Measurements from ENCODE around the gene USF3. TPM values are rescaled to one million over a fixed set of nuclear protein-coding genes. Genes with fewer than 3 reads are reported as not detected.

USF3 gene
- total RNA-seq, 1 experiment from 2014 or later = 13.5 TPM

DNA sequence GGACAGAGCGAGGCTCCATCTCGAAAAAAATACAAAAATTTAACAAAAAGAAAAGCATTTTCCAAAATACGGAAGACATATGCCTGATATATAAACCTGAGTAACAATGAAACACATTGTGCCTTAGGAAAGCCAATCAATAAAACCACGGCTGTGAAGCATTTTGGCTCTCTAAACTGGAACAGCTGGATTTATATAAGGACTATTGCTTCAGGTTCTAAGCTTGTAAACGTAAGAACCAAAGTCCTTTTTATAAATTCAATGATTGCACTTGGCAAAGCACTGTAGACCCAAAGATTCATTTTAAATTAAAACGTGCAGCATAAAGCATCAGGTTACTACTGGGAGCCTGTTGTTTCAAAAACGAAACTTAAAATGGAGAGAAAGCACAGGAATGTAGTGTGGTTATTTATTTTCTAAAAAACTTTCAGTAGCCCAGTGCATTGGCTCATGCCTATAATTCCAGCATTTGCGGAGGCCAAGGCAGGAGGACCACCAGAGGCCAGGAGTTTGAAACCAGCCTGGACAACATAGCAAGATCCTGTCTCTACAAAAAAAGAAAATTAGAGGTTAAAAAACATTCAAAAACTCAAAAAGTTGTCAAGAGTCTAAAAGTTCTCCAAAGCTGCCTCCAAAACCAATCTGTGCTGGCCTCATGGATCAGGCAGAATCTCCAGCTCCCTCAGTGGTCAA lies 61.5 kb downstream of the USF3 start:
- no peak overlapping the region for H3K9ac ChIP-seq (ENCODE audit: low read length)
- H3K9me3 ChIP-seq (ENCODE audit: control insufficient read depth in 1 of 2, insufficient read depth in 1 of 2, low read depth in 1 of 2, low read length in 2 of 2) = no peaks in the 10 kb centered on the region
- ATAC-seq (no peak), DNase-seq (ENCODE audit: low read depth, low spot score) (no peak)
- no peaks in the 10 kb centered on the region for H3K27me3 ChIP-seq (ENCODE audit: insufficient read depth, low read length)
- H3K4me1 ChIP-seq (ENCODE audit: control insufficient read depth in 1 of 2, insufficient read depth in 2 of 2, low read length in 2 of 2) = no peaks in the 10 kb centered on the region
- no peaks in the 10 kb centered on the region for H3K9me2 ChIP-seq (ENCODE audit: insufficient read depth)
- no peaks in the 10 kb centered on the region for H3K36me3 ChIP-seq (ENCODE audit: control insufficient read depth in 1 of 2, insufficient read depth in 2 of 2, low read length in 2 of 2)
- intact Hi-C loops (cut with micrococcal nuclease) = no loop called here
- no peaks in the 10 kb centered on the region for H3K79me2 ChIP-seq (ENCODE audit: insufficient read depth, low read length)
- no peak overlapping the region for H3K4me3 ChIP-seq (replicated peaks in 1 of 2; ENCODE audit: low read depth in 1 of 2, low read length in 2 of 2)
- POLR2A ChIA-PET = no interaction called here
- no peak overlapping the region for H3K27ac ChIP-seq (ENCODE audit: low read depth, low read length)
- no peaks in the 10 kb centered on the region for H4K20me1 ChIP-seq (ENCODE audit: insufficient read depth)
- TF ChIP-seq CEBPB (IDR thresholded peaks at IDR 0.05; ENCODE audit: low read depth) (no peak), YY1 (IDR thresholded peaks at IDR 0.05; ENCODE audit: extremely low read depth, insufficient replicate concordance, low read depth, low read length) (no peak), RAD21 (IDR thresholded peaks at IDR 0.05; ENCODE audit: low read depth) (no peak), EGR1 (IDR thresholded peaks at IDR 0.05; ENCODE audit: low read depth) (no peak), ZFX (IDR thresholded peaks at IDR 0.05) (no peak), CBX3 (IDR thresholded peaks at IDR 0.05; ENCODE audit: low read depth) (no peak), ATF3 (IDR thresholded peaks at IDR 0.05) (no peak)
- TF ChIP-seq, protein P1, sequence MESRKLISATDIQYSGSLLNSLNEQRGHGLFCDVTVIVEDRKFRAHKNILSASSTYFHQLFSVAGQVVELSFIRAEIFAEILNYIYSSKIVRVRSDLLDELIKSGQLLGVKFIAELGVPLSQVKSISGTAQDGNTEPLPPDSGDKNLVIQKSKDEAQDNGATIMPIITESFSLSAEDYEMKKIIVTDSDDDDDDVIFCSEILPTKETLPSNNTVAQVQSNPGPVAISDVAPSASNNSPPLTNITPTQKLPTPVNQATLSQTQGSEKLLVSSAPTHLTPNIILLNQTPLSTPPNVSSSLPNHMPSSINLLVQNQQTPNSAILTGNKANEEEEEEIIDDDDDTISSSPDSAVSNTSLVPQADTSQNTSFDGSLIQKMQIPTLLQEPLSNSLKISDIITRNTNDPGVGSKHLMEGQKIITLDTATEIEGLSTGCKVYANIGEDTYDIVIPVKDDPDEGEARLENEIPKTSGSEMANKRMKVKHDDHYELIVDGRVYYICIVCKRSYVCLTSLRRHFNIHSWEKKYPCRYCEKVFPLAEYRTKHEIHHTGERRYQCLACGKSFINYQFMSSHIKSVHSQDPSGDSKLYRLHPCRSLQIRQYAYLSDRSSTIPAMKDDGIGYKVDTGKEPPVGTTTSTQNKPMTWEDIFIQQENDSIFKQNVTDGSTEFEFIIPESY (IDR thresholded peaks at IDR 0.05; ENCODE audit: extremely low read depth, insufficient replicate concordance, low read length) = no peak
- TF ChIP-seq, protein P2, sequence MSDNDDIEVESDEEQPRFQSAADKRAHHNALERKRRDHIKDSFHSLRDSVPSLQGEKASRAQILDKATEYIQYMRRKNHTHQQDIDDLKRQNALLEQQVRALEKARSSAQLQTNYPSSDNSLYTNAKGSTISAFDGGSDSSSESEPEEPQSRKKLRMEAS (IDR thresholded peaks at IDR 0.05) = no peak
- no peak overlapping the region for H2AFZ ChIP-seq (ENCODE audit: low read depth, low read length, poor library complexity, severe bottlenecking)
- CTCF ChIA-PET = no interaction called here
- RAD21 ChIA-PET (ENCODE audit: low non-redundant PET in 1 of 2, low total read pairs in 2 of 2, uncharacterized antibody in 2 of 2, unreplicated experiment in 2 of 2) = no interaction called here
- no TSS peak for BruUV-seq (replicated peaks)
- H3K4me2 ChIP-seq (ENCODE audit: low read length) = no peak overlapping the region
